Measurements from ENCODE around the gene ADAMTS16.
A peak's percentile ranks its signal among the peaks of the same experiment; 100 is the strongest.

DNA sequence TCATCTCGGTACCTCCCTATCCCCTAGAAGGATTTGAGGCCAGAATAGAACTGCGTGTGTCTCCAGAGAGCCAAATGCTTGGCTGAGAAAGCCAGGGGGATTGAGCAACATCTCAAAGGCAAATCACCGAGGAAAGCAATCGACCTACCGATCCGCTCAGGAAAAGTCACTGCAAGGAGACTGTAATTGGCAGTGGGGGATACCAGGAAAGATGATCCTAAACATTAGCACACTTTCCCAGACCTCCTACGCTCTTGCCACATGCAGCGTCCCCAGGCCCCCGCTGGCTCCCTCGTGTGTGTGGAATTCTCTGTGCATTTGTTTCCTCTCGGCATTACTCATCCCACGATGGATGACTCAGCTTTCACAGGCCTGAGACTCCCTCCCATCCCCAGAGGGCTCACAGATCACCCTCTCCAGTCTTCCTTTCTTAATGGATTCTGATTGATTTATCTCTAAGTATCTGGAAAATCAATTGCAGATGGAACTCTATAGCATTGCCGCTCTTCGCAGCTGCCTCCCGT lies 200.1 kb downstream of the ADAMTS16 start:
- TF ChIP-seq, protein P1, sequence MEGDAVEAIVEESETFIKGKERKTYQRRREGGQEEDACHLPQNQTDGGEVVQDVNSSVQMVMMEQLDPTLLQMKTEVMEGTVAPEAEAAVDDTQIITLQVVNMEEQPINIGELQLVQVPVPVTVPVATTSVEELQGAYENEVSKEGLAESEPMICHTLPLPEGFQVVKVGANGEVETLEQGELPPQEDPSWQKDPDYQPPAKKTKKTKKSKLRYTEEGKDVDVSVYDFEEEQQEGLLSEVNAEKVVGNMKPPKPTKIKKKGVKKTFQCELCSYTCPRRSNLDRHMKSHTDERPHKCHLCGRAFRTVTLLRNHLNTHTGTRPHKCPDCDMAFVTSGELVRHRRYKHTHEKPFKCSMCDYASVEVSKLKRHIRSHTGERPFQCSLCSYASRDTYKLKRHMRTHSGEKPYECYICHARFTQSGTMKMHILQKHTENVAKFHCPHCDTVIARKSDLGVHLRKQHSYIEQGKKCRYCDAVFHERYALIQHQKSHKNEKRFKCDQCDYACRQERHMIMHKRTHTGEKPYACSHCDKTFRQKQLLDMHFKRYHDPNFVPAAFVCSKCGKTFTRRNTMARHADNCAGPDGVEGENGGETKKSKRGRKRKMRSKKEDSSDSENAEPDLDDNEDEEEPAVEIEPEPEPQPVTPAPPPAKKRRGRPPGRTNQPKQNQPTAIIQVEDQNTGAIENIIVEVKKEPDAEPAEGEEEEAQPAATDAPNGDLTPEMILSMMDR (IDR thresholded peaks at IDR 0.05) = peak; percentile 36 to 67 (median 44)
- TF ChIP-seq POLR2A (IDR thresholded peaks at IDR 0.05) = no peak
- peak in 1 of 2 donors; percentile 79 for TF ChIP-seq EP300 (IDR thresholded peaks at IDR 0.05)
